Esophagus squamous epithelium (tissue), 4 donors: ENCODE results near the gene GABBR2.

ENCODE experiments used
- CTCF ChIP-seq, 6 experiments: fragments of 450-650 bp in 4 of 6; fragments of 200-600 bp in 2 of 6; sonication (generic) in 2 of 6; IDR thresholded peaks; one replicate each; pipeline ENCODE4 v1.5.1; 2016 to 2019; ENCODE audit warnings: antibody characterized with exemption in 6 of 6, mild to moderate bottlenecking in 4 of 6, moderate library complexity in 4 of 6
- POLR2A ChIP-seq, 4 donors: fragments of 450-650 bp; IDR thresholded peaks; one replicate each; pipeline ENCODE4 v1.6.1; 2017; ENCODE audit warnings: antibody characterized with exemption in 4 of 4, mild to moderate bottlenecking in 4 of 4, moderate library complexity in 3 of 4

- no peak for TF ChIP-seq CTCF (IDR thresholded peaks at IDR 0.05)
- TF ChIP-seq POLR2A (IDR thresholded peaks at IDR 0.05) = no peak
Measured at GRCh38 chr9:98736226-98736625, 27.5 kb upstream of the GABBR2 start.
